IPS-NIHi7 (cell line): ENCODE measurements around the gene FMNL2.
"Not testable (repeated sequence)": the region's sequence is repeated elsewhere in the genome, so short reads cannot be mapped to it uniquely, and the experiment has no call there.

Source experiments
- DNase-seq: peaks from one replicate; pipeline ENCODE4 v3.0.0; 2012; ENCODE audit warnings: mixed read lengths; ENCODE audit errors: extremely low spot score

FMNL2 gene

GRCh38 chr2:152470861-152471854, 136.2 kb downstream of the FMNL2 start:
- DNase-seq, result no peak

GRCh38 chr2:152472481-152472887, 137.5 kb downstream of the FMNL2 start:
- DNase-seq, result no peak

GRCh38 chr2:152473151-152473857, 138.3 kb downstream of the FMNL2 start:
- DNase-seq, result no peak

GRCh38 chr2:152474523-152474922, 139.5 kb downstream of the FMNL2 start:
- DNase-seq, result not testable (repeated sequence)

GRCh38 chr2:152475982-152476381, 141.0 kb downstream of the FMNL2 start:
- no peak for DNase-seq

- DNase-seq, result no peak
Observed at GRCh38 chr2:152477347-152478092, 142.5 kb downstream of the FMNL2 start.

GRCh38 chr2:152479282-152479681, 144.3 kb downstream of the FMNL2 start:
- no peak for DNase-seq

- no peak for DNase-seq
Observed at GRCh38 chr2:152480821-152481399, 145.9 kb downstream of the FMNL2 start.

GRCh38 chr2:152481881-152482583, 147.1 kb downstream of the FMNL2 start:
- DNase-seq, result no peak

- DNase-seq, result no peak
Observed at GRCh38 chr2:152483276-152484063, 148.5 kb downstream of the FMNL2 start.

- no peak for DNase-seq
Observed at GRCh38 chr2:152485954-152486736, 151.2 kb downstream of the FMNL2 start.

GRCh38 chr2:152486737-152487400, 151.9 kb downstream of the FMNL2 start:
- no peak for DNase-seq

GRCh38 chr2:152488075-152488474, 153.1 kb downstream of the FMNL2 start:
- DNase-seq, result no peak

- DNase-seq, result no peak
Observed at GRCh38 chr2:152489364-152489763, 154.4 kb downstream of the FMNL2 start.

- DNase-seq, result no peak
Observed at GRCh38 chr2:152490686-152491455, 155.9 kb downstream of the FMNL2 start.

GRCh38 chr2:152492131-152492530, 157.2 kb downstream of the FMNL2 start:
- DNase-seq, result no peak

GRCh38 chr2:152492911-152493310, 157.9 kb downstream of the FMNL2 start:
- DNase-seq, result no peak

- DNase-seq, result no peak
Observed at GRCh38 chr2:152493417-152493816, 158.4 kb downstream of the FMNL2 start.
